GM12872 (cell line): Measurements from ENCODE around the gene ADAMTS2.

ENCODE experiments used
- TF ChIP-seq, protein P1 (sequence below): IDR thresholded peaks from 3 replicates; pipeline ENCODE4 v1.5.1; 2011; ENCODE audit warnings: low read depth, mild to moderate bottlenecking, low read length, moderate library complexity; ENCODE audit not compliant: insufficient read depth

Gene ADAMTS2

GRCh38 chr5:179190851-179191505 is 154.3 kb downstream of the ADAMTS2 start:
- TF ChIP-seq, protein P1, sequence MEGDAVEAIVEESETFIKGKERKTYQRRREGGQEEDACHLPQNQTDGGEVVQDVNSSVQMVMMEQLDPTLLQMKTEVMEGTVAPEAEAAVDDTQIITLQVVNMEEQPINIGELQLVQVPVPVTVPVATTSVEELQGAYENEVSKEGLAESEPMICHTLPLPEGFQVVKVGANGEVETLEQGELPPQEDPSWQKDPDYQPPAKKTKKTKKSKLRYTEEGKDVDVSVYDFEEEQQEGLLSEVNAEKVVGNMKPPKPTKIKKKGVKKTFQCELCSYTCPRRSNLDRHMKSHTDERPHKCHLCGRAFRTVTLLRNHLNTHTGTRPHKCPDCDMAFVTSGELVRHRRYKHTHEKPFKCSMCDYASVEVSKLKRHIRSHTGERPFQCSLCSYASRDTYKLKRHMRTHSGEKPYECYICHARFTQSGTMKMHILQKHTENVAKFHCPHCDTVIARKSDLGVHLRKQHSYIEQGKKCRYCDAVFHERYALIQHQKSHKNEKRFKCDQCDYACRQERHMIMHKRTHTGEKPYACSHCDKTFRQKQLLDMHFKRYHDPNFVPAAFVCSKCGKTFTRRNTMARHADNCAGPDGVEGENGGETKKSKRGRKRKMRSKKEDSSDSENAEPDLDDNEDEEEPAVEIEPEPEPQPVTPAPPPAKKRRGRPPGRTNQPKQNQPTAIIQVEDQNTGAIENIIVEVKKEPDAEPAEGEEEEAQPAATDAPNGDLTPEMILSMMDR = no peak

DNA sequence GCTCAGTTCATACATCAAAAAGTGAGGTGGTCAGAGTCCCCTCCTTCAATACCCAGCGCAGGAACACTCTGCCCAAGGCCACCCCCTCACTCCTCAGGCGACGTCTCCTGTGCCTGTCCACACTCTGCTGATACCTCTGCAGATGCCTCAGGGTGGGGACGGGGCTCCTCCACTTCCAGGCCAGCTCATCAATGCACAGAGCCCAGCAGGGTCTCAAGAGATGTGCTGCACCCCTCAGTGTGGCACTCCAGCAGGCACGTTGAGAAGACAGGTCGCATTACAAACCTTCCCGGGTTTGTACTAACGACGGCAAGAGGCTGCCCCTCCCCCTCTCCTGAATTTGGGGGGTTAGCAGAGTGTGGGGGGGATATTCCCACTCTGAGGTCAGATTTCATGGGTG is 156.6 kb downstream of the ADAMTS2 start:
- TF ChIP-seq, protein P1 = no peak

DNA sequence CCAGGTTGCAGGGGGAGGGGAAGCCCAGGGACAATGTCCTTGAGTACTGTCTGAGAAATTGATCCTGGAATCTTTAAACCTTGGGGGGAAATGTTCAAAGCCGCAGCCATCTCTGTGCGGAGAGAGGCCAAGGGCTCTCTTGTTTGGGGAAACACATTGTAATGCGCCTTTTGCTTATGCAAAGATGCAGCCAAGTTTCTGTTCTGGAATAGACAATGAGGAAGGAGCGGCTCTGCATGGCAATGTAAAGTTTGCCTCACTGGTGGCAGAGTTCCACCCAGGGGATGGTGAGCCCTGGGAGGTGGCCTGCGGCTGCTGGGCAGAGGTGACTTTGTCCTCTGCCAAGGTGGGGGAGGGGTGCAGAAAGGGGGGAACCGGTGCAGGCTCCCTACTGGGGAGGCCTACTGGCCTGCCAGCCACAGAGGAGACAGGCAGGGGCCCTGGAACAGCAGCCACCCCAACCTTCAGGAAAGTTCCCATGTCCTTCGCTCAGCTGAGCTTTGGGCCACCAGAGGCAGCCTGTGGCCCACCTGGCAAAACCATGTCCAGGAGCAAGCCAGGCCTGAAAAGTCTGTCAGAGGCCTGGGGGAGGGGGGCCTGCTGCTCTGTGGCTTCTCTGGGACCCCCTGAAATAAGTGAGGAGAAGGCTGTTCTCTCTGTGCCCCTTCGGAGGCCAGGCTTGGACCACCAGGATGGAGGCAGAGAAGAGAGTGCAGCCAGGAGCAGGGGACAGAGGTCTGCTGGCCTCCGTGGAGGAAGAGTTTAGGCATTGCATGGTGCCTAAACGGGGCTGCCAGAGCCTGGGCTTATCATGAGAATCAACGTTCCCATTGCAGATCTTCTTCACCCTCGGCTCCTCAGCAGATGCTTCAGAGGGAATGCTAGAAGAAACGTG is 157.3 kb downstream of the ADAMTS2 start:
- TF ChIP-seq, protein P1 = no peak

DNA sequence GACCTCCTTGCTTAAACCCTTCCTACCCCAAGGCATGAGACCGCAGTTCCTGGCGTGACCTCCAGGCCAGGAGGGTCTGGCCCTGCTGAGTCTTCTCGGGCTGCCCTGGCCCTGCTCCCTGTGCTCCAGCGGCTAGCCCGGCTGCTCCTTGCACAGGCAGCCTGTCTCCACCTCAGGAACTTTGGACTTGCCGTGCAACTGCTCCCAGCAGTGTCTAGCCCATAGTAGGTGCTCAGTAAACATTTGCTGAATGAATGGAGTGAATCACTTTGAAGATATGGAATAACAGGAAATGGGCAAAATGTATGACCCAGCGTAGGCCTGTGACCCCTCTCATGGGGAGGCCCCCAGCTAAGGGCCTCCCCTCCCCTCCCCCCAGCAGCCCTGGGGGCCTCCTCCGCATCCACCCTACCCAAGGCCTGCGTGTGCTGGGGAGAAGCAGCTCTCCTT is 158.0 kb downstream of the ADAMTS2 start:
- TF ChIP-seq, protein P1 = no peak

- TF ChIP-seq, protein P1 = no peak
Observed at GRCh38 chr5:179186801-179187200, 158.5 kb downstream of the ADAMTS2 start.

GRCh38 chr5:179185941-179186411 is 159.3 kb downstream of the ADAMTS2 start:
- TF ChIP-seq, protein P1 = no peak

GRCh38 chr5:179185256-179185940 is 159.9 kb downstream of the ADAMTS2 start:
- TF ChIP-seq, protein P1 = no peak
